Suprapubic skin (tissue), 4 donors: ENCODE measurements around the gene ITGA2B. TPM values are rescaled to one million over a fixed set of nuclear protein-coding genes. Genes with fewer than 3 reads are reported as not detected.
"Not testable (repeated sequence)": the region's sequence is repeated elsewhere in the genome, so short reads cannot be mapped to it uniquely, and the experiment has no call there.

Experiments
- DNase-seq, 2 donors: peaks; one replicate each; pipeline ENCODE4 v3.0.0-alpha.2; 2019; ENCODE audit warnings: low spot score in 2 of 2
- H3K27ac ChIP-seq: fragments of 200-600 bp; sonication (generic); one replicate; pipeline ENCODE4 v1.5.1; 2019
- H3K27me3 ChIP-seq: fragments of 200-600 bp; sonication (generic); one replicate; pipeline ENCODE4 v1.5.1; 2019
- H3K36me3 ChIP-seq: fragments of 200-600 bp; sonication (generic); one replicate; pipeline ENCODE4 v1.5.1; 2019
- H3K4me1 ChIP-seq: fragments of 200-600 bp; sonication (generic); one replicate; pipeline ENCODE4 v1.5.1; 2019
- H3K4me3 ChIP-seq: fragments of 200-600 bp; sonication (generic); one replicate; pipeline ENCODE4 v1.5.1; 2019; ENCODE audit warnings: mild to moderate bottlenecking
- H3K9me3 ChIP-seq: fragments of 200-600 bp; sonication (generic); one replicate; pipeline ENCODE4 v1.5.1; 2019
- CTCF ChIP-seq, 2 donors: fragments of 200-600 bp in 1 of 2; fragments of 450-650 bp in 1 of 2; sonication (generic) in 1 of 2; IDR thresholded peaks; one replicate each; pipeline ENCODE4 v1.5.1; 2016 to 2019; ENCODE audit warnings: antibody characterized with exemption in 2 of 2, mild to moderate bottlenecking in 1 of 2, moderate library complexity in 1 of 2
- EP300 ChIP-seq: sonication (generic); formaldehyde crosslinking; IDR thresholded peaks from one replicate; pipeline ENCODE4 v1.6.1; 2017; ENCODE audit warnings: antibody characterized with exemption
- POLR2A ChIP-seq, 2 donors: fragments of 450-650 bp; IDR thresholded peaks; one replicate each; pipeline ENCODE4 v1.6.1; 2017; ENCODE audit warnings: antibody characterized with exemption in 2 of 2, mild to moderate bottlenecking in 2 of 2, moderate library complexity in 2 of 2
- POLR2AphosphoS5 ChIP-seq, 3 donors: sonication (generic); formaldehyde crosslinking; IDR thresholded peaks; one replicate each; pipeline ENCODE4 v1.6.1; 2017; ENCODE audit warnings: antibody characterized with exemption in 3 of 3
- WGBS: methylation state at CpG from one replicate; pipeline ENCODE4 v1.1.5; 2018; 5-methylcytosine and 5-hydroxymethylcytosine counted together
- total RNA-seq, 4 donors: library from RNA; depleted of rRNA; stranded (reverse); fragments of >200 nt; gene quantifications; one replicate each; pipeline ENCODE4 v1.1.0, GENCODE V29; 2016

ITGA2B gene
- total RNA-seq, 4 donors from 2014 or later: 0.45 to 0.48 TPM; not detected in 2

GRCh38 chr17:44375196-44376017, 14.0 kb downstream of the ITGA2B start:
- TF ChIP-seq EP300 (no peak), POLR2A (IDR thresholded peaks at IDR 0.05) (no peak), POLR2AphosphoS5 (IDR thresholded peaks at IDR 0.05) (no peak), CTCF (IDR thresholded peaks at IDR 0.05) (no peak)
- no peak for DNase-seq
- no peaks in the 10 kb centered on the region for H3K9me3 ChIP-seq
- no peak overlapping the region for H3K27ac ChIP-seq
- H3K4me1 ChIP-seq: no peaks in the 10 kb centered on the region
- WGBS: 26% methylated on average over 15 of the region's 22 CpGs
- no peaks in the 10 kb centered on the region for H3K36me3 ChIP-seq
- no peak overlapping the region for H3K4me3 ChIP-seq
- peaks cover 15% of the 10 kb centered on the region for H3K27me3 ChIP-seq

DNA sequence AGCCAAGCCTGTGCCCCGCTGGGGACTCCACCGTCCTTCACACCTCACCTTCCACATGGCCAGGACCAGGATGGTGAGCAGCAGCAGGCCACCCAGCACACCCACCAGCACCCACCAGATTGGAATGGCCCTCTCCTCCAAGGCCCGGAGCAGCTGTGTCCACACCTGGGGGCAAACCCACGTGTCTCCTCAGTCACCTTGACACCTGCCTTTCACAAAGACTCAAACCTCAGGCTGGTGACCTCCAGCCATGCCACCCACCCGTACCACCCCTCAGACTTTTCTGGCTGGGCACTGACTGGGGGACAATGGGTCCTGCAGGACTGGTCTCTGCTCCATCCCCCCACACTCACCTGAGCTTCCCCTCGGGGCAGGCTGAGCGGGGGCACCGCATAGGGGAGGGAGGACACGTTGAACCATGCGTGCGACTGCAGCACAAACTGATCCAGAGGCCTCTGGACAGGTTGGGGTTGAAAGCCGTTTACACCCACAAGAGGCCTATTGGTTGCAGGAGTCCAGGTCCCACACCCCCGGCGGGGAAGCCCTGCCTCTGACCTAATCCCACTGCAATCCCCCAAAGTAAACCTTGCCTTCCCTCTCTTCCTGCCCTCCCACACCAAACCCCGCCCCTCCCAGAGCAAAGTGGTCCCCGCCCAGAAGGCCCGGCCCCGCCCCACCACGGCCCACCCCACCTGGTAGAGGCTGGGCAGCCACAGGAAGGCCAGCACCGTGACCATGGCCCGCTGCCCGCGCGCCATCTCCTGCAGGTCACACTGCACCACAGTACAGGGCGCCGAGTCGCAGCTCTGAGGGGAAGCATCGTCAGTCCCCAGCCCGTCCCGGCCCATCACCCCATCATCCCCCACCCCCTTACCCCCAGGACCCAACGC, 14.9 kb downstream of the ITGA2B start:
- Histone ChIP-seq H3K36me3 (no peaks in the 10 kb centered on the region), H3K27ac (no peak overlapping the region), H3K9me3 (no peaks in the 10 kb centered on the region), H3K4me1 (no peaks in the 10 kb centered on the region), H3K27me3 (peaks cover 24% of the 10 kb centered on the region), H3K4me3 (no peak overlapping the region)
- no peak for TF ChIP-seq POLR2A (IDR thresholded peaks at IDR 0.05)
- no peak for TF ChIP-seq EP300
- TF ChIP-seq POLR2AphosphoS5 (IDR thresholded peaks at IDR 0.05): no peak
- no peak for TF ChIP-seq CTCF (IDR thresholded peaks at IDR 0.05)
- DNase-seq: peak in 1 of 2 donors; percentile 61
- 42% methylated on average over 13 of the region's 31 CpGs for WGBS

- TF ChIP-seq POLR2AphosphoS5 (IDR thresholded peaks at IDR 0.05): no peak
- TF ChIP-seq EP300: no peak
- TF ChIP-seq POLR2A (IDR thresholded peaks at IDR 0.05): no peak
- TF ChIP-seq CTCF (IDR thresholded peaks at IDR 0.05): no peak
- H3K27me3 ChIP-seq: peaks cover 32% of the 10 kb centered on the region
- DNase-seq: no peak
- peaks cover 4% of the 10 kb centered on the region for H3K4me1 ChIP-seq
- H3K9me3 ChIP-seq: no peaks in the 10 kb centered on the region
- no peaks in the 10 kb centered on the region for H3K36me3 ChIP-seq
- no peak overlapping the region for H3K4me3 ChIP-seq
- no peak overlapping the region for H3K27ac ChIP-seq
- WGBS: 71% methylated on average over 10 of the region's 10 CpGs
Observed at GRCh38 chr17:44372036-44372435, 17.4 kb downstream of the ITGA2B start.

- H3K27me3 ChIP-seq: peaks cover 33% of the 10 kb centered on the region
- H3K9me3 ChIP-seq, H3K4me1 ChIP-seq, H3K4me3 ChIP-seq, DNase-seq, H3K36me3 ChIP-seq, H3K27ac ChIP-seq: not testable (repeated sequence)
- 54% methylated on average over 17 of the region's 17 CpGs for WGBS
Observed at GRCh38 chr17:44369414-44370023, 19.9 kb downstream of the ITGA2B start.

- WGBS: 75% methylated on average over 12 of the region's 42 CpGs
- not testable (repeated sequence) for H3K4me3 ChIP-seq, DNase-seq, H3K36me3 ChIP-seq, H3K9me3 ChIP-seq, H3K27ac ChIP-seq, H3K4me1 ChIP-seq
- peaks cover 33% of the 10 kb centered on the region for H3K27me3 ChIP-seq
Observed at GRCh38 chr17:44368391-44369243, 20.8 kb downstream of the ITGA2B start.
